Activated T-helper 17 cell treated with anti-CD3 and anti-CD28 coated beads, Interleukin-2, amount 50 U/mL, for 72 hours (primary cell): ENCODE data around the gene PDE4D. TPM values are rescaled to one million over a fixed set of nuclear protein-coding genes. Genes with fewer than 3 reads are reported as not detected.

Source experiments
- ATAC-seq: fragments of 150-1000 bp; cut with Tn5 transposase; replicated peaks from 2 replicates; pipeline ENCODE4 v1.10.0; 2021; ENCODE audit warnings: mild to moderate bottlenecking, moderate library complexity
- H3K27ac Mint-ChIP-seq: one replicate; pipeline ENCODE4 v1.8.0; 2022; ENCODE audit warnings: mixed read lengths
- H3K27me3 Mint-ChIP-seq: one replicate; pipeline ENCODE4 v1.8.0; 2022; ENCODE audit warnings: mixed read lengths
- H3K36me3 Mint-ChIP-seq: one replicate; pipeline ENCODE4 v1.8.0; 2022; ENCODE audit warnings: low read depth, mild to moderate bottlenecking, mixed read lengths
- H3K4me1 Mint-ChIP-seq: one replicate; pipeline ENCODE4 v1.8.0; 2022; ENCODE audit warnings: mixed read lengths
- H3K4me3 Mint-ChIP-seq: one replicate; pipeline ENCODE4 v1.8.0; 2022; ENCODE audit warnings: mild to moderate bottlenecking, mixed read lengths
- H3K9me3 Mint-ChIP-seq: one replicate; pipeline ENCODE4 v1.8.0; 2022; ENCODE audit warnings: mixed read lengths
- total RNA-seq, 2 donors: library from RNA; stranded (reverse); gene quantifications; one replicate each; pipeline ENCODE4 v1.2.3, GENCODE V29; 2022

The PDE4D gene
- total RNA-seq, 2 donors from 2014 or later = 68.9 to 125 TPM

DNA sequence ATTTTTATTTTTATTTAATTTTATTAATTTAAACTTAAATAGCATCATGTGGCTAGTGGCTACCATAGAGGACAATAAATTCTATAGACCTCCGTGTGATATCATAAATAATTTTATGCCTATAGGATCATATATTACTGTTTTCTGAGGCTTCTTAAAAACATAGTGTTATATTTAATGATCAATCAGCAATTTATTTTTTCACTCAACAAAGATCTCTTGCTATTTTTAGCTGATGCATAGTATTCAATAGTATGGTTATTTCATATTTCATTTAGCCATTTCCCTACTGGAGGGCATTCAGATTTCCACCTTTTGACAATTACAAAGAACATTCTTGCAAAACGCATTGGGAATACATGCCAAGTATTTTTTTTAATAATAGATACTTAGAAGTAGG lies 114.1 kb downstream of the PDE4D start:
- Mint-ChIP-seq H3K27me3 (no peaks in the 10 kb centered on the region), H3K4me3 (no peak overlapping the region), H3K36me3 (no peaks in the 10 kb centered on the region), H3K4me1 (no peaks in the 10 kb centered on the region), H3K9me3 (no peaks in the 10 kb centered on the region), H3K27ac (no peak overlapping the region)
- ATAC-seq = no peak

- Mint-ChIP-seq H3K4me3 (no peak overlapping the region), H3K27me3 (peaks cover 7% of the 10 kb centered on the region), H3K36me3 (no peaks in the 10 kb centered on the region), H3K9me3 (no peaks in the 10 kb centered on the region), H3K27ac (no peak overlapping the region), H3K4me1 (no peaks in the 10 kb centered on the region)
- ATAC-seq = no peak
Observed at GRCh38 chr5:59777028-59777427, 116.5 kb downstream of the PDE4D start.

DNA sequence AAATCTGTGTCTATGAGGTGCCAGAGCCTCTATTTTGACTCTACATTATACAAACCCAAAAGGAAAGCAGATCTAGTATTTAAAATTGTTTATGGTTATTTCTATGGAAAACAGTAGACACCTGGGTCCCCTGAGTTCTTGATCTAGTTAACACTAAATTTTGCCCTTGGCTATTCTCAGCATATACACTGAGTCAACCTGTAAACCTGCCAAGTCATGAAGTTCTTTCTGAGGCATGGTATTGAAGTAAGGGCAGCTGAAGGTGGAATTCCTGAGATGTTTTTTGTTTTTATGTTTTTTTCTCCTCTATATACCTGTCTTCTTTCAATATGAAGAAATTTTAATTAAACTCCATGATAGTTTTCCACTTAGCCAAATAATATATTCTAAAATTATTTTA lies 120.2 kb downstream of the PDE4D start:
- peaks cover 32% of the 10 kb centered on the region for H3K27me3 Mint-ChIP-seq
- H3K4me3 Mint-ChIP-seq = no peak overlapping the region
- no peak overlapping the region for H3K27ac Mint-ChIP-seq
- no peaks in the 10 kb centered on the region for H3K9me3 Mint-ChIP-seq
- no peaks in the 10 kb centered on the region for H3K4me1 Mint-ChIP-seq
- no peak for ATAC-seq
- H3K36me3 Mint-ChIP-seq = no peaks in the 10 kb centered on the region

GRCh38 chr5:59772757-59773156 lies 120.8 kb downstream of the PDE4D start:
- Mint-ChIP-seq H3K27ac (no peak overlapping the region), H3K4me3 (no peak overlapping the region), H3K27me3 (peaks cover 37% of the 10 kb centered on the region), H3K4me1 (no peaks in the 10 kb centered on the region), H3K36me3 (no peaks in the 10 kb centered on the region), H3K9me3 (no peaks in the 10 kb centered on the region)
- ATAC-seq = no peak

DNA sequence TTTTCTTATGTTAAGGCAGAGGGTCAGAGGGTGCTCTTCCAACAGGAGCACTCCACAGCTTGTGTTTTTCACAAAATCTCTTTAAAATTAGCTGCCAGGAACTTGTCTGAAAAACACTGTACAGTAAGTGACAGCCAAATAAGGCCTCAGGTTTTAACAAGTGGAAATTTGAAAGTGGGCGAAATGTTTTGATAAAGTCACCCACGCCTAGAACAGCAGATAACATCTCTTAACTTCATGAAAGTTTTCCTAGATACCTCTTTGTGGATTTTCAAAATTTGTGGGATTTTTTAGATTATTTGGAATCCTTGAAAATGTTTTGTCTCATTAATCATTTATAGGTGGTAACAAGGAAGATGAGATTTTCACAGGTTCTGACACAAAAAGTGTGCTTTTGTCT lies 121.3 kb downstream of the PDE4D start:
- Mint-ChIP-seq H3K4me3 (no peak overlapping the region), H3K9me3 (no peaks in the 10 kb centered on the region), H3K27ac (no peak overlapping the region), H3K36me3 (no peaks in the 10 kb centered on the region), H3K4me1 (no peaks in the 10 kb centered on the region), H3K27me3 (peaks cover 42% of the 10 kb centered on the region)
- ATAC-seq = no peak

GRCh38 chr5:59770953-59771352 lies 122.6 kb downstream of the PDE4D start:
- no peak overlapping the region for H3K4me3 Mint-ChIP-seq
- H3K36me3 Mint-ChIP-seq = no peaks in the 10 kb centered on the region
- H3K27ac Mint-ChIP-seq = no peak overlapping the region
- H3K9me3 Mint-ChIP-seq = no peaks in the 10 kb centered on the region
- no peak for ATAC-seq
- H3K4me1 Mint-ChIP-seq = no peaks in the 10 kb centered on the region
- peaks cover 48% of the 10 kb centered on the region for H3K27me3 Mint-ChIP-seq

- H3K9me3 Mint-ChIP-seq = no peaks in the 10 kb centered on the region
- H3K4me1 Mint-ChIP-seq = no peaks in the 10 kb centered on the region
- no peak overlapping the region for H3K27ac Mint-ChIP-seq
- ATAC-seq = no peak
- peaks cover 53% of the 10 kb centered on the region for H3K27me3 Mint-ChIP-seq
- no peak overlapping the region for H3K4me3 Mint-ChIP-seq
- no peaks in the 10 kb centered on the region for H3K36me3 Mint-ChIP-seq
Observed at GRCh38 chr5:59769832-59770231, 123.7 kb downstream of the PDE4D start.

DNA sequence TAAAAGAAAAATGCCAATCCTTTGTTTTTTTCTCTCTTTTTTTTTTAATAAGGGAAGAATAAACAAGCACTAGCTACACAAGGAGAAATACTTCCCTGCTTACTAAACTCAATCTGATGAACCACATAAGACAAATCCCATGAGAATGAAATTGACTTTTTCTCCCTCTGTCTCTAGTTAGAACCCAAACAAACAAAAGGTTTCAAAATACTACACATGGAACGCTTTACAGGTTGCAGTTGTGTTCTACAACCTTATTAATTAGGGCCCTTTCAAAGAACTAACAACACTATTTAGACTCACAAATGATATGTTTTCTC lies 124.5 kb downstream of the PDE4D start:
- no peaks in the 10 kb centered on the region for H3K9me3 Mint-ChIP-seq

DNA sequence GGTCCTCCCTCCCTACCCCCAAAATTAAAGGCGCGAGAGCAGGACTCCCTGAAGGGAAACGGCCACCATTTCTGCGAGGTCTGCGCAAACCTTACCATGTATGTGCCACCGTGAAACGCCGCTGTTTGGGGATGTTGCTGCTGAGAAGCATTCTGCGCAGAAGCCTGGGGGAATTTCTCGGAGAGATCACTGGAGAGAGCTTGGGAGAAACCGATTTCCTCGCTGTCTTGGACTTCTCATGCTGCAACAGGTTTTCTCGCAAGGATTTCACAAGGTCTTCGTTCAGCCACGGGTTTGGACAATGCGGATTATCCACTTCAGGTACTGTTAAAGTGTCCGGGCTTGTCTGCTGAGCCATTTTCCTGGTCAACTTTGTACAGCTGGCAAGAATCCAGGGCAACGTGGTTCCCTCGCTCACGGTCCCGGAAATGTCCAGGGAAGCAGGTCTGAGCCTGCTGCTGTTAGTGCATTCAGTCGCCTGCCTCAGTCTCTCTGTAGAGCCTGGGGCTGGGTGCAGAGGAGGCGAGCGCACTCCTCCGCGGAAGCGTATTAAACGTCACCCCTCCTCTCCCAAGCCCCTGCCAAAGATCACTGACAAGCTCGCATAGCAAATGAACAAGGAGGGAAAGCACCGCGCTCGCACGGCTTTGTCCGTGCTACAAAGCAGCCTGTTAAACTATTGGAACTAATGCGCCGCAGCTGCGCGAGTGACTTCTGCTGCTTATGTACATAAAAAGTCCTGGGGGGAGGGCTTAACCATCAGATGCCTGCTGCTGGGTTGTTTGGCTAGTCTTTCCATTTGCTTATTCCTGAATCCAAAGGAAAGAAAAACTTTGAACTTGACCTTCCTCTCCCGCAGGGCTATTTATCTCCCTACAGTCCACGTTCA lies 125.1 kb downstream of the PDE4D start:
- Mint-ChIP-seq H3K36me3 (no peaks in the 10 kb centered on the region), H3K9me3 (no peaks in the 10 kb centered on the region), H3K27ac (no peak overlapping the region), H3K4me1 (no peaks in the 10 kb centered on the region), H3K4me3 (peak overlapping the region; percentile 44), H3K27me3 (peaks cover 57% of the 10 kb centered on the region)
- peak; percentile 58 for ATAC-seq

More for the DNA sequence above, 124.5 kb downstream of the PDE4D start:
- Mint-ChIP-seq H3K4me1 (no peaks in the 10 kb centered on the region), H3K27ac (no peak overlapping the region), H3K27me3 (peaks cover 53% of the 10 kb centered on the region), H3K36me3 (no peaks in the 10 kb centered on the region), H3K4me3 (peak overlapping the region; percentile 44)
- no peak for ATAC-seq

- ATAC-seq = no peak
- Mint-ChIP-seq H3K27me3 (peaks cover 53% of the 10 kb centered on the region), H3K36me3 (no peaks in the 10 kb centered on the region), H3K27ac (no peak overlapping the region), H3K9me3 (no peaks in the 10 kb centered on the region), H3K4me1 (no peaks in the 10 kb centered on the region), H3K4me3 (peak overlapping the region; percentile 44)
Observed at GRCh38 chr5:59767681-59768151, 125.8 kb downstream of the PDE4D start.

DNA sequence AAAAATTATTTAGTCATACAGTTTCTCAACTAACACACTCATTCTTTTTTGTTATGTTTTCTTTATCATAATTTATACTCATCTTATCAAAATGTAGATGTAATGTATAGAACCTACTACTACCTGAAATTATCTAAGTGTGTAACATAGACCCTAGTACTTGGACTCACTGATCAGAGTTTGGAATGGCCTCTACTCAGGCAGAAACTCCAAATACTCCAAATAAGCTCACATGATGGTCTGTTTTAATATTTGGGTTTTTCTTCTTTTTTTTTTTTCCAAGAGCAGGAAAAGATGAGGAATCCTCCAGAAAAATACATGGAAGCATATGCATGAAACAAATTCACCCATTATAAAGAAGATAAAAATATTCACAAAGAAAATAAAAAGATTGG lies 126.3 kb downstream of the PDE4D start:
- Mint-ChIP-seq H3K4me3 (no peak overlapping the region), H3K4me1 (no peaks in the 10 kb centered on the region), H3K9me3 (no peaks in the 10 kb centered on the region), H3K36me3 (no peaks in the 10 kb centered on the region), H3K27me3 (peaks cover 51% of the 10 kb centered on the region), H3K27ac (no peak overlapping the region)
- no peak for ATAC-seq

DNA sequence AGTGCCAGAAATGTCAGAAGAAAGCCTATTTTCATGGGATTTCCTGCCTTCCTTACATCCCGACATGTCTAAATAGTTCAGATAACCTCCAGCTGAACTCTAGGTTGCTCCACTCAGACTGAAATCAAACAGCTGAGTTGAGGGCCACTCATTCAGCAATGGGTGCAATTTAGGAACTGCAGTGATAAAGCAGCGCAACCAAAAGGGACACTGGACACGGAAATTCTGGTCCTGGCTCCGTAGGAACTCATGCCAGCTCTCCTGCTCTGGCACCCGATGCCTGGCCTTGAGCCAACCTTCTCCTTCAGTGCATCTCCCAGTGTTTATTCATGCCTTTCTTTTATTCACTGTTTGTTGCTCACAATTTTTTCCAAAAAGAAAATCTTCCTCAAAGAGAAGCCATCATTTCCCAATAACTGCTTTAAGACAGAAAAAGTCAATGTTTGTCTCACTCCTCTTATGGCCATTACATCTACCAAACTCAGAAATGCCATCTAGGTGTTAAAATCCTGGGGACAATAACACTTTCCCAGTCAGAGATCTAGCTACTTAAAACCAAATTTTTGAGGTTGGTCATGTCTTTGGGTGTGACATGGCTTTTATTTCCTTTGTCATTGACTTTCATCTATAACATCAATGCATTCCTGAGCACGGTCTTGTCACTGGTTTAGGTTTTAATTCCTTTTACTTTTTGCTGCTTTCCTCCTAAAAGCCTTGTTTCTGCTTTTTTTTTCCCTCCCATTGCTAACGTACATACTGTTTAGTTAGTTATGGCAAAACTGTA lies 126.9 kb downstream of the PDE4D start:
- Mint-ChIP-seq H3K4me3 (no peak overlapping the region), H3K27ac (no peak overlapping the region), H3K27me3 (peaks cover 51% of the 10 kb centered on the region)

GRCh38 chr5:59765446-59765845 lies 128.1 kb downstream of the PDE4D start:
- Mint-ChIP-seq H3K4me1 (no peaks in the 10 kb centered on the region), H3K27me3 (peaks cover 43% of the 10 kb centered on the region), H3K9me3 (no peaks in the 10 kb centered on the region), H3K36me3 (no peaks in the 10 kb centered on the region), H3K27ac (no peak overlapping the region), H3K4me3 (no peak overlapping the region)
- ATAC-seq = no peak

More for the DNA sequence above, 126.9 kb downstream of the PDE4D start:
- no peak for ATAC-seq
- Mint-ChIP-seq H3K9me3 (no peaks in the 10 kb centered on the region), H3K36me3 (no peaks in the 10 kb centered on the region), H3K4me1 (no peaks in the 10 kb centered on the region)

GRCh38 chr5:59764361-59764760 lies 129.2 kb downstream of the PDE4D start:
- Mint-ChIP-seq H3K4me1 (no peaks in the 10 kb centered on the region), H3K27ac (peak overlapping the region; percentile 56), H3K27me3 (peaks cover 33% of the 10 kb centered on the region), H3K9me3 (no peaks in the 10 kb centered on the region), H3K36me3 (no peaks in the 10 kb centered on the region), H3K4me3 (no peak overlapping the region)
- ATAC-seq = no peak

DNA sequence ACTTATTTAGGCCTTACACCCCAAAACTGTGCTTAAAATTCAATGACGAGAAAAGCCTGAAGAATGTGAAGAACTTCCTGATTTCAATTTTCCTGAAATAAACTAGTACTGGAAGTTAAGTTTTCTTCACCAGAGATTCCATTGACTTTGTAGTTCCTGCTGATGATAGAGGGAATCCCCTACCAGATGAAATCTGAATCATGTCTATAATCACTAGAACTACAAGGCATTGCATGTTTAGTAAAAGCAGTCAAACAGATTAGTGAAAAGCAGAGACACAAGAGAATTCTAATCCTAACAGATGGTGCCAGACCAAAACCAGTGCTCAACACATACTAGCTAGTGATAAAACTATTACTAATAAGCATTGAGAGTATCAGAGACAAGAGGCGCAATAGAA lies 130.0 kb downstream of the PDE4D start:
- H3K4me3 Mint-ChIP-seq = no peak overlapping the region
- H3K36me3 Mint-ChIP-seq = no peaks in the 10 kb centered on the region
- H3K9me3 Mint-ChIP-seq = no peaks in the 10 kb centered on the region
- peak; percentile 31 for ATAC-seq
- peaks cover 28% of the 10 kb centered on the region for H3K27me3 Mint-ChIP-seq
- H3K4me1 Mint-ChIP-seq = no peaks in the 10 kb centered on the region
- peak overlapping the region; percentile 56 for H3K27ac Mint-ChIP-seq
